Trophoblast cell (in vitro differentiated cells and primary cell): ENCODE data around the gene ZNF506.
"Not testable (repeated sequence)": the region's sequence is repeated elsewhere in the genome, so short reads cannot be mapped to it uniquely, and the experiment has no call there.

ENCODE experiments used
- DNase-seq, 2 donors: peaks; one replicate each; pipeline ENCODE4 v3.0.0-alpha.2; 2016
- H2AFZ ChIP-seq: 2 replicates; pipeline ENCODE4 v1.6.1; 2013; ENCODE audit warnings: low read length, moderate library complexity, mild to moderate bottlenecking; ENCODE audit not compliant: insufficient read depth, poor library complexity
- H2AK5ac ChIP-seq: 2 replicates; pipeline ENCODE4 v1.6.1; 2013; ENCODE audit warnings: mild to moderate bottlenecking, low read length
- H2BK120ac ChIP-seq: 2 replicates; pipeline ENCODE4 v1.6.1; 2013; ENCODE audit warnings: low read length, mild to moderate bottlenecking, moderate library complexity; ENCODE audit not compliant: insufficient read depth, poor library complexity
- H2BK12ac ChIP-seq: 2 replicates; pipeline ENCODE4 v1.6.1; 2013; ENCODE audit warnings: mild to moderate bottlenecking, low read length, moderate library complexity
- H2BK5ac ChIP-seq: 2 replicates; pipeline ENCODE4 v1.6.1; 2013; ENCODE audit warnings: low read length, low read depth, moderate library complexity, mild to moderate bottlenecking; ENCODE audit not compliant: poor library complexity
- H3K14ac ChIP-seq: 2 replicates; pipeline ENCODE4 v1.6.1; 2013; ENCODE audit warnings: mild to moderate bottlenecking, low read length
- H3K18ac ChIP-seq: 2 replicates; pipeline ENCODE4 v1.6.1; 2013; ENCODE audit warnings: mild to moderate bottlenecking, low read length
- H3K23ac ChIP-seq: 2 replicates; pipeline ENCODE4 v1.6.1; 2013; ENCODE audit warnings: low read length
- H3K27ac ChIP-seq: 2 replicates; pipeline ENCODE4 v1.5.1; 2013; ENCODE audit warnings: low read depth, mild to moderate bottlenecking, inconsistent platforms, low read length, moderate library complexity
- H3K27me3 ChIP-seq: 2 replicates; pipeline ENCODE4 v1.6.1; 2013; ENCODE audit warnings: inconsistent platforms, mild to moderate bottlenecking, low read length, moderate library complexity; ENCODE audit not compliant: insufficient read depth
- H3K36me3 ChIP-seq, 2 experiments: 1 replicate in 1 of 2; 2 replicates in 1 of 2; pipeline ENCODE4 v1.6.1; 2013; ENCODE audit warnings: low read length in 2 of 2, mild to moderate bottlenecking in 2 of 2, moderate library complexity in 1 of 2; ENCODE audit not compliant: insufficient read depth in 2 of 2, control insufficient read depth in 1 of 2
- H3K4ac ChIP-seq: 2 replicates; pipeline ENCODE4 v1.6.1; 2013; ENCODE audit warnings: low read depth, mild to moderate bottlenecking, low read length, moderate library complexity
- H3K4me1 ChIP-seq, 2 experiments: 1 replicate in 1 of 2; 2 replicates in 1 of 2; pipeline ENCODE4 v1.6.1; 2013; ENCODE audit warnings: low read length in 2 of 2, mild to moderate bottlenecking in 2 of 2, moderate library complexity in 1 of 2; ENCODE audit not compliant: insufficient read depth in 2 of 2, control insufficient read depth in 1 of 2
- H3K4me2 ChIP-seq: 2 replicates; pipeline ENCODE4 v1.6.1; 2013; ENCODE audit warnings: inconsistent platforms, mild to moderate bottlenecking, low read length, moderate library complexity
- H3K4me3 ChIP-seq: 2 replicates; pipeline ENCODE4 v1.5.1; 2013; ENCODE audit warnings: mild to moderate bottlenecking, low read depth, low read length, inconsistent platforms
- H3K79me1 ChIP-seq: one replicate; pipeline ENCODE4 v1.6.1; 2013; ENCODE audit warnings: low read length
- H3K79me2 ChIP-seq: 2 replicates; pipeline ENCODE4 v1.6.1; 2013; ENCODE audit warnings: low read length, mild to moderate bottlenecking; ENCODE audit not compliant: control insufficient read depth, insufficient read depth, poor library complexity
- H3K9ac ChIP-seq: 2 replicates; pipeline ENCODE4 v1.6.1; 2013; ENCODE audit warnings: mild to moderate bottlenecking, low read length
- H3K9me3 ChIP-seq: 2 replicates; pipeline ENCODE4 v1.6.1; 2013; ENCODE audit warnings: low read depth, mild to moderate bottlenecking, control low read depth, inconsistent platforms, low read length; ENCODE audit not compliant: insufficient read depth
- H4K12ac ChIP-seq: 2 replicates; pipeline ENCODE4 v1.6.1; 2013; ENCODE audit warnings: low read depth, mild to moderate bottlenecking, low read length, moderate library complexity
- H4K8ac ChIP-seq: 2 replicates; pipeline ENCODE4 v1.6.1; 2013; ENCODE audit warnings: low read depth, mild to moderate bottlenecking, low read length, moderate library complexity
- H4K91ac ChIP-seq: one replicate; pipeline ENCODE4 v1.6.1; 2013; ENCODE audit warnings: low read depth, mild to moderate bottlenecking, low read length, moderate library complexity
- WGBS: extraction: QIAGEN DNeasy Blood & Tissue Kit; methylation state at CpG from one replicate; pipeline ENCODE4 v1.1.7; 2013; ENCODE audit warnings: missing lambda C conversion rate; ENCODE audit not compliant: insufficient read length, insufficient coverage; ENCODE audit errors: extremely low coverage; 5-methylcytosine and 5-hydroxymethylcytosine counted together

Gene ZNF506

DNA sequence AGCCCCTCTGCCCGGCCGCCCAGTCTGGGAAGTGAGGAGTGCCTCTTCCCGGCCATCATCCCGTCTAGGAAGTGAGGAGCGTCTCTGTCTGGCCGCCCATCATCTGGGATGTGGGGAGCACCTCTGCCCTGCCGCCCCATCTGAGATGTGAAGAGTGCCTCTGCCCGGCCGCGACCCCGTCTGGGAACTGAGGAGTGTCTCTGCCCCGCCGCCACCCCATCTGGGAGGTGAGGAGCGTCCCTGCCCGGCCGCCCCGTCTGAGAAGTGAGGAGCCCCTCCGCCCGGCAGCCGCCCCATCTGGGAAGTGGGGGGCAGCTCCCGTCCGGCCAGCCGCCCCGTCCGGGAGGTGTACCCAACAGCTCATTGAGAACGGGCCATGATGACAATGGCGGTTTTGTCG lies 51.6 kb downstream of the ZNF506 start:
- not testable (repeated sequence) for H3K18ac ChIP-seq, H2BK120ac ChIP-seq, H3K79me2 ChIP-seq, H4K8ac ChIP-seq, H2BK12ac ChIP-seq, H3K4me1 ChIP-seq, H3K23ac ChIP-seq, H3K79me1 ChIP-seq, H4K12ac ChIP-seq, H3K27ac ChIP-seq, H3K14ac ChIP-seq, H3K4me3 ChIP-seq, H3K9ac ChIP-seq, H3K4ac ChIP-seq, H3K9me3 ChIP-seq, H2BK5ac ChIP-seq, H3K27me3 ChIP-seq, H4K91ac ChIP-seq, H2AFZ ChIP-seq, H3K4me2 ChIP-seq, H2AK5ac ChIP-seq, H3K36me3 ChIP-seq, DNase-seq
- WGBS, result 64% methylated on average over 2 of the region's 28 CpGs

DNA sequence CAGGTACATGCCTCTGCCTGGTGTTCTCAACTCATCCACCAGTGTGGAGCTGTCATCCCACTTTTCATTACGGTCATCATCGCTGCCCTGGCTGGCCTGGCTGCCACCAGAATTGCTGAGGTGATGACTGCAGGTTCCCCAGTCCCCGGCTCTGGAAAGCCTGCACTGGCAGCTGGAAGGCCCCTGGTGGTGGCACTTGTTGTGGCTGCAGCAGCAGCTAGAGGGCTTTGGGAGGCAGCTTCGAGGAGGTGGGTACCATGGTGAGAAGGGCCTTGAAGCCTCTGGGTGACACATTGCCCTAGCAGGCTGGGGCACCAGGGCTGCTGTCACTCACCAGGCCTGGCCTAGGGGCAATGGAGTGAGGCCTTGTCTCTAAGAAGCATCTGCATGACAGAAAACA lies 63.4 kb downstream of the ZNF506 start:
- Histone ChIP-seq H3K23ac (no peak overlapping the region), H3K4me1 (no peaks in the 10 kb centered on the region), H3K4me3 (no peak overlapping the region), H4K8ac (no peak overlapping the region), H2BK5ac (no peak overlapping the region), H3K9ac (no peak overlapping the region), H3K27ac (no peak overlapping the region), H3K4me2 (no peak overlapping the region), H3K27me3 (no peaks in the 10 kb centered on the region), H2AK5ac (no peak overlapping the region), H3K79me2 (no peaks in the 10 kb centered on the region), H3K14ac (no peak overlapping the region), H4K12ac (no peak overlapping the region), H2BK12ac (no peak overlapping the region), H3K79me1 (no peaks in the 10 kb centered on the region), H3K4ac (no peak overlapping the region), H2BK120ac (no peak overlapping the region), H3K9me3 (peaks cover 9% of the 10 kb centered on the region), H3K36me3 (no peaks in the 10 kb centered on the region), H4K91ac (no peak overlapping the region), H2AFZ (no peak overlapping the region), H3K18ac (no peak overlapping the region)
- DNase-seq, result no peak
- no CpG with 5 or more reads among the region's 4 CpGs for WGBS

DNA sequence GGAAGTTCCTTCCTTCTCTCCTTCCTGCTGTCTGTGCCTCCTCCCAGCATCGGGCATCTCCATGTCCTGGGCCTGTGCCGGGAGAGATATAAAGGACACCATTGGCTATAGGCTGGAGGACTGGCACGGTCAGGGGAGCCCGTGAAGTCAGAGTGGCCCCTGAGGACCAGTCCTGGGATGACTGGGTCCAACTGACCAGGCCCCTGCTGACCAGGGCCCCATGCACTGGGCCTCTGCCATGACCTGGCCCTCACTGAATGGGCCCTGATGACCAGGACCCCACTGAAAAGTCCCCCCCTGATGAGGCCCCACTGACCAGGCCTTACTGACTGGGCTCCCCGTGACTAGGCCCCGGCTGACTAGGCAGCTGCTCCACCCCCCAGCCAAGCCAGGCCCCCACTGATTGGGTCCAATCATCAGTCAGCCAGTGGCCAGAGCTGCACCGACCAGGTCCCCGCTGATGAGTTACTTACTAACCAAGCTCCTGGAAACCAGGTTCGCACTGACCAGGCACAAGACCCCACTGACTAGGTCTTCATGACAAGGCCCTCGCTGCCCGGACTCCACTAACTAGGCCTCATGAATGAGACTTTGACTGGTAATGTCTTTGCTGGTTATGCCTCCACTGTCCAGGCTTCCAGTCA lies 68.7 kb downstream of the ZNF506 start:
- Histone ChIP-seq H3K79me2 (no peaks in the 10 kb centered on the region), H3K4me3 (no peak overlapping the region), H3K36me3 (no peaks in the 10 kb centered on the region), H2AFZ (no peak overlapping the region), H2BK12ac (no peak overlapping the region), H3K18ac (no peak overlapping the region), H4K91ac (no peak overlapping the region), H3K9me3 (peaks cover 46% of the 10 kb centered on the region), H3K23ac (no peak overlapping the region), H4K12ac (no peak overlapping the region), H3K79me1 (no peaks in the 10 kb centered on the region), H2BK5ac (no peak overlapping the region), H3K27ac (no peak overlapping the region), H2AK5ac (no peak overlapping the region), H3K4me2 (no peak overlapping the region), H3K4me1 (no peaks in the 10 kb centered on the region), H3K27me3 (no peaks in the 10 kb centered on the region), H4K8ac (no peak overlapping the region), H2BK120ac (no peak overlapping the region), H3K4ac (no peak overlapping the region), H3K9ac (no peak overlapping the region), H3K14ac (no peak overlapping the region)
- no CpG with 5 or more reads among the region's 11 CpGs for WGBS
- DNase-seq, result no peak

DNA sequence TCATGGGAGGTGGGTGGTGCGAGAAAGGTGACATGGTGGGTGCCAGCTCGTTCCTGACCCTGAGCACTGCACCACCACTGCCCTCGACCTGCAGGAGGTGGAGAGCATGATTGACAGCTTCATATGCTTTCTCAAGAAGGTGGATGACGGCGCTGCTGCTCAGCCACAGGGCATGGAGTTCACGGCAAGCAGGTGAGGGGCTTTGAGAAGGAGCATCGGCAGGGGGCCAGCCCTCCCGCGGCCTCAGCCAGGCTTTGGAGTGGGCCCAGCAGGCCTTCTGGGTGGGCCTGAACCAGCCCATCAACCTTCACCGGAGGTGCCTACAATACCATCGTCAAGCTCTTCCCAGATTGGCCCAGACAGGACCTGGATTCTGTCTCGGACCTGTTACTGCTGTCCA lies 69.7 kb downstream of the ZNF506 start:
- H2BK120ac ChIP-seq, result no peak overlapping the region
- no peak overlapping the region for H4K8ac ChIP-seq
- no peaks in the 10 kb centered on the region for H3K79me2 ChIP-seq
- no peak overlapping the region for H2AK5ac ChIP-seq
- H3K27ac ChIP-seq, result no peak overlapping the region
- H3K4me2 ChIP-seq, result no peak overlapping the region
- H3K27me3 ChIP-seq, result no peaks in the 10 kb centered on the region
- H3K18ac ChIP-seq, result no peak overlapping the region
- H3K36me3 ChIP-seq, result no peaks in the 10 kb centered on the region
- H3K4ac ChIP-seq, result no peak overlapping the region
- H3K9ac ChIP-seq, result no peak overlapping the region
- no CpG with 5 or more reads among the region's 12 CpGs for WGBS
- H2AFZ ChIP-seq, result no peak overlapping the region
- H3K9me3 ChIP-seq, result peaks cover 51% of the 10 kb centered on the region
- H2BK12ac ChIP-seq, result no peak overlapping the region
- no peak overlapping the region for H4K91ac ChIP-seq
- H2BK5ac ChIP-seq, result no peak overlapping the region
- no peaks in the 10 kb centered on the region for H3K79me1 ChIP-seq
- H3K23ac ChIP-seq, result no peak overlapping the region
- no peaks in the 10 kb centered on the region for H3K4me1 ChIP-seq
- no peak overlapping the region for H4K12ac ChIP-seq
- no peak for DNase-seq
- no peak overlapping the region for H3K4me3 ChIP-seq
- no peak overlapping the region for H3K14ac ChIP-seq
